Neural cell (in vitro differentiated cells): ENCODE measurements around the gene SMIM10L1. TPM values are rescaled to one million over a fixed set of nuclear protein-coding genes. Genes with fewer than 3 reads are reported as not detected.

Source experiments
- H2AFZ ChIP-seq: fragments of 200-600, 300-800 bp; sonication (generic), shearing (Covaris generic); 2 replicates; pipeline ENCODE4 v1.6.0; 2014; ENCODE audit warnings: low read depth, mild to moderate bottlenecking, antibody characterized with exemption, low read length, moderate library complexity
- H3F3A ChIP-seq: fragments of 200-600 bp; shearing (Covaris generic); 2 replicates; pipeline ENCODE4 v1.6.1; 2016; ENCODE audit warnings: mild to moderate bottlenecking, moderate library complexity, mixed read lengths, antibody characterized with exemption, low read length; ENCODE audit not compliant: insufficient read depth, poor library complexity, severe bottlenecking
- H3K27ac ChIP-seq: fragments of 200-600, 300-800 bp; sonication (generic), shearing (Covaris generic); 2 replicates; pipeline ENCODE4 v1.5.1; 2014; ENCODE audit warnings: mild to moderate bottlenecking, low read length, moderate library complexity
- H3K27me3 ChIP-seq: fragments of 300-800, 200-600 bp; sonication (generic), shearing (Covaris generic); 2 replicates; pipeline ENCODE4 v1.6.0; 2014; ENCODE audit warnings: mild to moderate bottlenecking, low read depth, low read length, moderate library complexity; ENCODE audit not compliant: insufficient read depth
- H3K36me3 ChIP-seq: fragments of 300-800, 200-600 bp; sonication (generic), shearing (Covaris generic); 2 replicates; pipeline ENCODE4 v1.5.1; 2014; ENCODE audit warnings: mild to moderate bottlenecking, antibody characterized with exemption, low read length, moderate library complexity; ENCODE audit not compliant: insufficient read depth
- H3K4me2 ChIP-seq: fragments of 300-800, 200-600 bp; sonication (generic), shearing (Covaris generic); 2 replicates; pipeline ENCODE4 v1.6.0; 2014; ENCODE audit warnings: mild to moderate bottlenecking, low read length
- H3K4me3 ChIP-seq: fragments of 300-800, 200-600 bp; sonication (generic), shearing (Covaris generic); 2 replicates; pipeline ENCODE4 v1.5.1; 2014; ENCODE audit warnings: mild to moderate bottlenecking, low read length, moderate library complexity
- H3K79me2 ChIP-seq: fragments of 200-600 bp; shearing (Covaris generic); replicated peaks from 2 replicates; pipeline ENCODE4 v1.6.0; 2014; ENCODE audit warnings: mild to moderate bottlenecking, low read length, moderate library complexity; ENCODE audit not compliant: insufficient read depth
- H3K9ac ChIP-seq: fragments of 300-800, 200-600 bp; sonication (generic), shearing (Covaris generic); 2 replicates; pipeline ENCODE4 v1.6.1; 2016; ENCODE audit warnings: mild to moderate bottlenecking, low read length, mixed read lengths
- H3K9me2 ChIP-seq: fragments of 200-600 bp; shearing (Covaris generic); 2 replicates; pipeline ENCODE4 v1.6.1; 2016; ENCODE audit warnings: mild to moderate bottlenecking, low read length, mixed read lengths; ENCODE audit not compliant: insufficient read depth
- H3K9me3 ChIP-seq: fragments of 200-600, 300-800 bp; sonication (generic), shearing (Covaris generic); 2 replicates; pipeline ENCODE4 v1.6.1; 2016; ENCODE audit warnings: mild to moderate bottlenecking, mixed run types, low read length, moderate library complexity, mixed read lengths
- H4K20me1 ChIP-seq: fragments of 200-600 bp; shearing (Covaris generic); 2 replicates; pipeline ENCODE4 v1.6.1; 2016; ENCODE audit warnings: mild to moderate bottlenecking, mixed run types; ENCODE audit not compliant: insufficient read depth
- EP300 ChIP-seq: fragments of 450-650 bp; conservative IDR thresholded peaks from 2 replicates; pipeline ENCODE4 v1.6.1; 2014; ENCODE audit warnings: antibody characterized with exemption, mild to moderate bottlenecking, moderate library complexity; ENCODE audit not compliant: poor library complexity, severe bottlenecking
- EZH2 ChIP-seq: fragments of 200-600, 300-800 bp; shearing (Covaris generic), sonication (generic); IDR thresholded peaks from 2 replicates; pipeline ENCODE4 v1.6.1; 2014; ENCODE audit warnings: antibody characterized with exemption, low read length, borderline replicate concordance, mild to moderate bottlenecking; ENCODE audit not compliant: insufficient read depth, poor library complexity, severe bottlenecking
- MXI1 ChIP-seq: fragments of 450-650 bp; conservative IDR thresholded peaks from 2 replicates; pipeline ENCODE4 v1.6.1; 2014; ENCODE audit warnings: antibody characterized with exemption, mild to moderate bottlenecking; ENCODE audit not compliant: poor library complexity, severe bottlenecking
- POLR2AphosphoS5 ChIP-seq: IDR thresholded peaks from 2 replicates; pipeline ENCODE4 v1.6.1; 2012
- RAD21 ChIP-seq: fragments of 450-650 bp; conservative IDR thresholded peaks from 2 replicates; pipeline ENCODE4 v1.6.1; 2014; ENCODE audit warnings: antibody characterized with exemption, mild to moderate bottlenecking, moderate library complexity
- SMC3 ChIP-seq: fragments of 450-650 bp; conservative IDR thresholded peaks from 2 replicates; pipeline ENCODE4 v1.6.1; 2014; ENCODE audit warnings: antibody characterized with exemption, mild to moderate bottlenecking, moderate library complexity; ENCODE audit not compliant: poor library complexity
- TAF1 ChIP-seq: IDR thresholded peaks from 2 replicates; pipeline ENCODE4 v1.6.1; 2012; ENCODE audit warnings: low read depth
- polyA minus RNA-seq: library from RNA; depleted of rRNA, polyadenylated mRNA; stranded (reverse); fragments of >200 nt; gene quantifications from 2 replicates; pipeline ENCODE4 v1.2.3, GENCODE V29; 2014
- polyA plus RNA-seq: library from polyadenylated mRNA; depleted of rRNA; stranded (reverse); fragments of >200 nt; gene quantifications from 2 replicates; pipeline ENCODE4 v1.2.3, GENCODE V29; 2014
- TF ChIP-seq, protein P1 (sequence below): IDR thresholded peaks from 2 replicates; pipeline ENCODE4 v1.6.1; 2012; ENCODE audit warnings: borderline replicate concordance
- TF ChIP-seq, protein P2 (sequence below): fragments of 450-650 bp; IDR thresholded peaks from 2 replicates; pipeline ENCODE4 v1.5.1; 2014; ENCODE audit warnings: antibody characterized with exemption, mild to moderate bottlenecking, moderate library complexity; ENCODE audit not compliant: poor library complexity, severe bottlenecking

SMIM10L1 gene
- polyA plus RNA-seq (19.1 and 22.0 TPM in 2 replicates), polyA minus RNA-seq (20.5 and 22.7 TPM in 2 replicates)

DNA sequence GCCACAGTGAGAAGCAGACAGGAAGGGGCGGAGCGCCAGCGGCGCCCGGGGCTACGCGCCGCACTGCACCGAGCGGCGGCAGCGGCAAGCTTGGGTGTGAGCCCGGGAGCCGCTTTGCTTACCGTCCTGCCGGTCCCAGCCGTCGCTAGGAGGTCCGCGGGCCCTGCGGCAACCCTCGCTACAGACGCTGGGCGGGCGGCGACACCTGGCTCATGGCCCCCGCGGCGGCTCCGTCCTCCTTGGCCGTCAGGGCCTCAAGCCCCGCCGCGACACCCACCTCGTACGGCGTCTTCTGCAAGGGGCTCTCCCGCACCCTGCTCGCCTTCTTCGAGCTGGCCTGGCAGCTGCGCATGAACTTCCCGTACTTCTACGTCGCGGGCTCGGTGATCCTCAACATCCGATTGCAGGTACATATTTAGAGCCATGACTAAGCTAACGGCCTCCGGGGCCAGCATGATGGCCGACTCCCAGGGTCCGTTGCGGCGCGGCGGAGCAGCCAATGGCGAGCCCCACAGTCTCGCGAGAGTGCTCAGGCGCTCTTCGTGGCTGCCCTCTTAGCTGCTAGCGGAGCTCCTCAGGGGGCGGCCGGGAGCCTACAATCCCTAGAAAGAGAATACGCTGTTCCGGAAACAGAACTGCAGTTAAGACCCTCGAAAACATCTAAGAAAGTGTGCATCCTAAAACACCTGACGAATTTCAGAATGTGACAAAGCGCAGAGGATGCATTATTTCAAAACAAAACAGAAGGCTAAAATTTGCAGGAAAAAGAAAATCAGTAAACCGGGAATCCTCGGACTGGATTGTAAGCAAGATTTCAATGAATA lies at the start of gene SMIM10L1:
Gene SMIM10L1, plus strand, starts transcription at position 50 of the 824 bp plus-strand sequence. Its CDS starts 163 bp downstream, at position 213.
- Histone ChIP-seq H3K9ac (peak within 1 kb of the TSS; percentile 78), H3F3A (no peaks in the 10 kb centered on the region), H3K4me2 (peak within 1 kb of the TSS; percentile 97), H3K27me3 (no peaks in the 10 kb centered on the region), H4K20me1 (no peaks in the 10 kb centered on the region), H3K4me3 (peak within 1 kb of the TSS; percentile 70), H3K36me3 (no peaks in the 10 kb centered on the region), H3K79me2 (peaks cover 73% of the 10 kb centered on the region), H3K9me3 (no peaks in the 10 kb centered on the region), H3K9me2 (no peaks in the 10 kb centered on the region), H3K27ac (peak within 1 kb of the TSS; percentile 92), H2AFZ (peak within 1 kb of the TSS; percentile 84)
- TF ChIP-seq SMC3 (peak; percentile 8), RAD21 (no peak), EZH2 (no peak), TAF1 (peak; percentile 89), POLR2AphosphoS5 (peak; percentile 88), MXI1 (peak; percentile 70), EP300 (peak; percentile 58)
- TF ChIP-seq, protein P1, sequence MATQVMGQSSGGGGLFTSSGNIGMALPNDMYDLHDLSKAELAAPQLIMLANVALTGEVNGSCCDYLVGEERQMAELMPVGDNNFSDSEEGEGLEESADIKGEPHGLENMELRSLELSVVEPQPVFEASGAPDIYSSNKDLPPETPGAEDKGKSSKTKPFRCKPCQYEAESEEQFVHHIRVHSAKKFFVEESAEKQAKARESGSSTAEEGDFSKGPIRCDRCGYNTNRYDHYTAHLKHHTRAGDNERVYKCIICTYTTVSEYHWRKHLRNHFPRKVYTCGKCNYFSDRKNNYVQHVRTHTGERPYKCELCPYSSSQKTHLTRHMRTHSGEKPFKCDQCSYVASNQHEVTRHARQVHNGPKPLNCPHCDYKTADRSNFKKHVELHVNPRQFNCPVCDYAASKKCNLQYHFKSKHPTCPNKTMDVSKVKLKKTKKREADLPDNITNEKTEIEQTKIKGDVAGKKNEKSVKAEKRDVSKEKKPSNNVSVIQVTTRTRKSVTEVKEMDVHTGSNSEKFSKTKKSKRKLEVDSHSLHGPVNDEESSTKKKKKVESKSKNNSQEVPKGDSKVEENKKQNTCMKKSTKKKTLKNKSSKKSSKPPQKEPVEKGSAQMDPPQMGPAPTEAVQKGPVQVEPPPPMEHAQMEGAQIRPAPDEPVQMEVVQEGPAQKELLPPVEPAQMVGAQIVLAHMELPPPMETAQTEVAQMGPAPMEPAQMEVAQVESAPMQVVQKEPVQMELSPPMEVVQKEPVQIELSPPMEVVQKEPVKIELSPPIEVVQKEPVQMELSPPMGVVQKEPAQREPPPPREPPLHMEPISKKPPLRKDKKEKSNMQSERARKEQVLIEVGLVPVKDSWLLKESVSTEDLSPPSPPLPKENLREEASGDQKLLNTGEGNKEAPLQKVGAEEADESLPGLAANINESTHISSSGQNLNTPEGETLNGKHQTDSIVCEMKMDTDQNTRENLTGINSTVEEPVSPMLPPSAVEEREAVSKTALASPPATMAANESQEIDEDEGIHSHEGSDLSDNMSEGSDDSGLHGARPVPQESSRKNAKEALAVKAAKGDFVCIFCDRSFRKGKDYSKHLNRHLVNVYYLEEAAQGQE: peak; percentile 80
- TF ChIP-seq, protein P2, sequence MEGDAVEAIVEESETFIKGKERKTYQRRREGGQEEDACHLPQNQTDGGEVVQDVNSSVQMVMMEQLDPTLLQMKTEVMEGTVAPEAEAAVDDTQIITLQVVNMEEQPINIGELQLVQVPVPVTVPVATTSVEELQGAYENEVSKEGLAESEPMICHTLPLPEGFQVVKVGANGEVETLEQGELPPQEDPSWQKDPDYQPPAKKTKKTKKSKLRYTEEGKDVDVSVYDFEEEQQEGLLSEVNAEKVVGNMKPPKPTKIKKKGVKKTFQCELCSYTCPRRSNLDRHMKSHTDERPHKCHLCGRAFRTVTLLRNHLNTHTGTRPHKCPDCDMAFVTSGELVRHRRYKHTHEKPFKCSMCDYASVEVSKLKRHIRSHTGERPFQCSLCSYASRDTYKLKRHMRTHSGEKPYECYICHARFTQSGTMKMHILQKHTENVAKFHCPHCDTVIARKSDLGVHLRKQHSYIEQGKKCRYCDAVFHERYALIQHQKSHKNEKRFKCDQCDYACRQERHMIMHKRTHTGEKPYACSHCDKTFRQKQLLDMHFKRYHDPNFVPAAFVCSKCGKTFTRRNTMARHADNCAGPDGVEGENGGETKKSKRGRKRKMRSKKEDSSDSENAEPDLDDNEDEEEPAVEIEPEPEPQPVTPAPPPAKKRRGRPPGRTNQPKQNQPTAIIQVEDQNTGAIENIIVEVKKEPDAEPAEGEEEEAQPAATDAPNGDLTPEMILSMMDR: peak; percentile 51

DNA sequence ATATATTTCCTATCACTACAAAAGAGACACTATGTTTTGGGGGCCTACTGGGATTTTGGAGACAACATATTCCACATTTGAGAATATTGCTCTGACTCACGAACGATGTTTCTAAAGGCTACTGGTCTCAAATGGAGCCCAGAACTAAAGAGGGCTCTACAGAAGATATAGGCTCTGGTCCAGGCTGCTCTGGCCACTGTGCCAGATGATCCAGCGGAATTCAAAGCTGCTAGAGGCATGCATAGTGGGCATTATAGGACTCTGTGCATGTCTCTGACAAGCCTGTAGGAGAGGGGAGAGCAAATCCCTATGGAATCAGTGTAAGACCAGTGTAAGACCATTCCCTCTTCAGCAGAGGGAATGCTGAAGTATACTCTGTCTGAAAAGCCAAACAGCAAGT lies 40.6 kb upstream of the SMIM10L1 start:
- H3F3A ChIP-seq: no peaks in the 10 kb centered on the region

More for the DNA sequence above, 40.6 kb upstream of the SMIM10L1 start:
- Histone ChIP-seq H3K79me2 (peaks cover 26% of the 10 kb centered on the region), H3K9me2 (no peaks in the 10 kb centered on the region), H2AFZ (no peak overlapping the region), H3K4me3 (no peak overlapping the region), H4K20me1 (no peaks in the 10 kb centered on the region), H3K4me2 (no peak overlapping the region), H3K27ac (no peak overlapping the region), H3K27me3 (no peaks in the 10 kb centered on the region), H3K9me3 (no peaks in the 10 kb centered on the region), H3K36me3 (no peaks in the 10 kb centered on the region), H3K9ac (no peak overlapping the region)
- TF ChIP-seq MXI1 (no peak), RAD21 (no peak), TAF1 (no peak), EZH2 (no peak), POLR2AphosphoS5 (no peak), EP300 (no peak), SMC3 (no peak)
- TF ChIP-seq, protein P1: no peak
- TF ChIP-seq, protein P2: no peak
